H9 (cell line): ENCODE measurements around the gene KLHDC1. TPM values are rescaled to one million over a fixed set of nuclear protein-coding genes. Genes with fewer than 3 reads are reported as not detected.

Source experiments
- DNase-seq: peaks from one replicate; pipeline ENCODE4 v3.0.0-alpha.2; 2017
- H2AFZ ChIP-seq: one replicate; pipeline ENCODE4 v1.6.1; 2013; ENCODE audit warnings: mild to moderate bottlenecking, low read length, control low read depth, moderate library complexity
- H2AK5ac ChIP-seq: 2 replicates; pipeline ENCODE4 v1.6.1; 2013; ENCODE audit warnings: low read length, control low read depth, mixed read lengths; ENCODE audit not compliant: insufficient read length
- H2BK120ac ChIP-seq: one replicate; pipeline ENCODE4 v1.6.1; 2013; ENCODE audit warnings: low read depth, mild to moderate bottlenecking, low read length, control low read depth, inconsistent platforms; ENCODE audit not compliant: poor library complexity, severe bottlenecking
- H2BK12ac ChIP-seq: 2 replicates; pipeline ENCODE4 v1.6.1; 2013; ENCODE audit warnings: low read length, control low read depth, mixed read lengths, low read depth; ENCODE audit not compliant: insufficient read length
- H2BK15ac ChIP-seq: 2 replicates; pipeline ENCODE4 v1.6.1; 2013; ENCODE audit warnings: low read depth, low read length, control low read depth
- H2BK20ac ChIP-seq: one replicate; pipeline ENCODE4 v1.6.1; 2013; ENCODE audit warnings: low read depth, mild to moderate bottlenecking, low read length, control low read depth, inconsistent platforms; ENCODE audit not compliant: poor library complexity, severe bottlenecking
- H2BK5ac ChIP-seq: 2 replicates; pipeline ENCODE4 v1.6.1; 2013; ENCODE audit warnings: low read length, control low read depth, mixed read lengths; ENCODE audit not compliant: insufficient read length
- H3K14ac ChIP-seq: 2 replicates; pipeline ENCODE4 v1.6.1; 2013; ENCODE audit warnings: low read length, control low read depth; ENCODE audit not compliant: insufficient read depth
- H3K18ac ChIP-seq: 2 replicates; pipeline ENCODE4 v1.6.1; 2013; ENCODE audit warnings: low read depth, mild to moderate bottlenecking, mixed read lengths, low read length, control low read depth; ENCODE audit not compliant: insufficient read length
- H3K23ac ChIP-seq: 2 replicates; pipeline ENCODE4 v1.6.1; 2013; ENCODE audit warnings: low read length, control low read depth, mixed read lengths, low read depth; ENCODE audit not compliant: insufficient read length
- H3K23me2 ChIP-seq: 2 replicates; pipeline ENCODE4 v1.6.1; 2013; ENCODE audit warnings: low read depth, mild to moderate bottlenecking, mixed read lengths, low read length, control low read depth; ENCODE audit not compliant: insufficient read length, poor library complexity, severe bottlenecking
- H3K27ac ChIP-seq: 2 replicates; pipeline ENCODE4 v1.5.1; 2013; ENCODE audit warnings: low read length, control low read depth, mixed read lengths, low read depth; ENCODE audit not compliant: insufficient read length
- H3K27me3 ChIP-seq: 2 replicates; pipeline ENCODE4 v1.6.1; 2013; ENCODE audit warnings: low read length, control low read depth, inconsistent platforms; ENCODE audit not compliant: insufficient read depth
- H3K4ac ChIP-seq: 2 replicates; pipeline ENCODE4 v1.6.1; 2013; ENCODE audit warnings: low read depth, mild to moderate bottlenecking, control low read depth, inconsistent platforms, low read length, moderate library complexity
- H3K4me1 ChIP-seq: 2 replicates; pipeline ENCODE4 v1.6.1; 2013; ENCODE audit warnings: low read length, control low read depth, inconsistent platforms; ENCODE audit not compliant: insufficient read depth
- H3K4me2 ChIP-seq: 2 replicates; pipeline ENCODE4 v1.6.1; 2013; ENCODE audit warnings: low read length, control low read depth, mixed read lengths; ENCODE audit not compliant: insufficient read length, insufficient read depth
- H3K56ac ChIP-seq: 2 replicates; pipeline ENCODE4 v1.6.1; 2013; ENCODE audit warnings: low read depth, mild to moderate bottlenecking, mixed read lengths, low read length, control low read depth; ENCODE audit not compliant: insufficient read length
- H3K79me1 ChIP-seq: 2 replicates; pipeline ENCODE4 v1.6.1; 2013; ENCODE audit warnings: low read depth, mild to moderate bottlenecking, moderate library complexity, low read length, control low read depth, inconsistent platforms; ENCODE audit not compliant: insufficient read depth, poor library complexity, severe bottlenecking
- H3K79me2 ChIP-seq: 2 replicates; pipeline ENCODE4 v1.6.1; 2013; ENCODE audit warnings: low read length, control low read depth, inconsistent platforms; ENCODE audit not compliant: insufficient read depth
- H3K9ac ChIP-seq: 2 replicates; pipeline ENCODE4 v1.6.1; 2013; ENCODE audit warnings: low read length, control low read depth, mixed read lengths; ENCODE audit not compliant: insufficient read length; ENCODE audit errors: extremely low read depth
- H3K9me3 ChIP-seq: one replicate; pipeline ENCODE4 v1.6.1; 2013; ENCODE audit warnings: low read depth, low read length, inconsistent platforms; ENCODE audit not compliant: control insufficient read depth
- H3T11ph ChIP-seq: one replicate; pipeline ENCODE4 v1.6.1; 2013; ENCODE audit warnings: mild to moderate bottlenecking, low read length, control low read depth, inconsistent platforms
- H4K20me1 ChIP-seq: one replicate; pipeline ENCODE4 v1.6.1; 2013; ENCODE audit not compliant: control insufficient read depth, insufficient read length, insufficient read depth
- H4K5ac ChIP-seq: 2 replicates; pipeline ENCODE4 v1.6.1; 2013; ENCODE audit warnings: low read depth, mild to moderate bottlenecking, mixed read lengths, low read length, control low read depth; ENCODE audit not compliant: insufficient read length
- H4K8ac ChIP-seq: replicated peaks from 2 replicates; pipeline ENCODE4 v1.6.1; 2013; ENCODE audit warnings: low read length, control low read depth, mixed read lengths, low read depth; ENCODE audit not compliant: insufficient read length
- H4K91ac ChIP-seq: 2 replicates; pipeline ENCODE4 v1.6.1; 2013; ENCODE audit warnings: low read depth, mild to moderate bottlenecking, moderate library complexity, mixed read lengths, low read length, control low read depth; ENCODE audit not compliant: insufficient read length
- H3K27ac Mint-ChIP-seq, 3 experiments: 2 replicates in 2 of 3; 3 replicates in 1 of 3; pipeline ENCODE4 v1.8.0; 2020 to 2021; ENCODE audit warnings: mixed read lengths in 3 of 3, mild to moderate bottlenecking in 1 of 3, moderate library complexity in 1 of 3
- H3K27me3 Mint-ChIP-seq: 2 replicates; pipeline ENCODE4 v1.8.0; 2021; ENCODE audit warnings: low read depth, mild to moderate bottlenecking, moderate library complexity, mixed read lengths
- H3K36me3 Mint-ChIP-seq, 3 experiments: 2 replicates in 2 of 3; 3 replicates in 1 of 3; pipeline ENCODE4 v1.8.0; 2020 to 2021; ENCODE audit warnings: low read depth in 3 of 3, mixed read lengths in 3 of 3; ENCODE audit not compliant: insufficient read depth in 1 of 3
- H3K4me1 Mint-ChIP-seq, 2 experiments: 2 replicates each; pipeline ENCODE4 v1.8.0; 2020; ENCODE audit warnings: mixed read lengths in 2 of 2
- H3K4me3 Mint-ChIP-seq, 2 experiments: 2 replicates in 1 of 2; 3 replicates in 1 of 2; pipeline ENCODE4 v1.8.0; 2020 to 2021; ENCODE audit warnings: mild to moderate bottlenecking in 2 of 2, mixed read lengths in 2 of 2, moderate library complexity in 1 of 2
- H3K9me3 Mint-ChIP-seq, 2 experiments: 2 replicates in 1 of 2; 3 replicates in 1 of 2; pipeline ENCODE4 v1.8.0; 2020; ENCODE audit warnings: mild to moderate bottlenecking in 2 of 2, mixed read lengths in 2 of 2, moderate library complexity in 1 of 2
- WGBS: extraction: QIAGEN DNeasy Blood & Tissue Kit; methylation state at CpG from one replicate; pipeline ENCODE4 v1.1.7; 2013; ENCODE audit warnings: missing lambda C conversion rate, low lambda C conversion rate, mixed read lengths; ENCODE audit not compliant: insufficient read length; ENCODE audit errors: extremely low coverage; 5-methylcytosine and 5-hydroxymethylcytosine counted together
- total RNA-seq: library from RNA; stranded (reverse); gene quantifications from 2 replicates; pipeline ENCODE4 v1.2.1, GENCODE V29; 2021
- TF ChIP-seq, protein P1 (sequence below): fragments of 200-600 bp; sonication (generic); conservative IDR thresholded peaks from 3 replicates; pipeline ENCODE4 v1.8.0; 2021; ENCODE audit warnings: antibody characterized with exemption, mild to moderate bottlenecking

KLHDC1 gene
- total RNA-seq, 1 experiment from 2014 or later, result not detected

DNA sequence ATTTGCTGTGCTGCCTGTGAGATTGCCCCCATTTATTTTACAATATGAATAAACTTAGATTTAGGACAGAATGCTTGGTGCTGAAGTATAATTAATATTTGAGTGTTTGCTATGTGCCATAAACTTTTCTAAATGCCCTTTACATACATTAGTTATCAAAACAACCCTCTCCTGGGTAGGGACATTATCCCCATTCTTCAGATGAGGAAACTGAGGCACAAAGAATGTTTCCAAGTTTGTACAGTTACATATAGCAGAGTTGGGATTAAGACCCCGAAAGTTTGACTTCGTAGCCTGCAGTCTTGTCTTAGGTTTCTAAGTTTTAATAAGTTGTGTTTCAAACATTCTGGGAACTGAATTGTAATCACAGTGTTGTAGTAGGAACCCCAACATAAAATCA is 93.4 kb downstream of the KLHDC1 start:
- no peak overlapping the region for H4K5ac ChIP-seq
- no peak overlapping the region for H2BK20ac ChIP-seq
- Mint-ChIP-seq H3K4me3 (no peak overlapping the region), H3K27ac (no peak overlapping the region), H3K27me3 (no peaks in the 10 kb centered on the region), H3K9me3 (no peaks in the 10 kb centered on the region), H3K36me3 (peaks cover 32 to 90% (median 66%) of the 10 kb centered on the region in 3 experiments; a peak in 6 of 7 replicates), H3K4me1 (no peaks in the 10 kb centered on the region)
- no peak overlapping the region for H2AFZ ChIP-seq
- H2AK5ac ChIP-seq, result no peak overlapping the region
- no peak overlapping the region for H2BK5ac ChIP-seq
- no peaks in the 10 kb centered on the region for H3K4me1 ChIP-seq
- TF ChIP-seq, protein P1, sequence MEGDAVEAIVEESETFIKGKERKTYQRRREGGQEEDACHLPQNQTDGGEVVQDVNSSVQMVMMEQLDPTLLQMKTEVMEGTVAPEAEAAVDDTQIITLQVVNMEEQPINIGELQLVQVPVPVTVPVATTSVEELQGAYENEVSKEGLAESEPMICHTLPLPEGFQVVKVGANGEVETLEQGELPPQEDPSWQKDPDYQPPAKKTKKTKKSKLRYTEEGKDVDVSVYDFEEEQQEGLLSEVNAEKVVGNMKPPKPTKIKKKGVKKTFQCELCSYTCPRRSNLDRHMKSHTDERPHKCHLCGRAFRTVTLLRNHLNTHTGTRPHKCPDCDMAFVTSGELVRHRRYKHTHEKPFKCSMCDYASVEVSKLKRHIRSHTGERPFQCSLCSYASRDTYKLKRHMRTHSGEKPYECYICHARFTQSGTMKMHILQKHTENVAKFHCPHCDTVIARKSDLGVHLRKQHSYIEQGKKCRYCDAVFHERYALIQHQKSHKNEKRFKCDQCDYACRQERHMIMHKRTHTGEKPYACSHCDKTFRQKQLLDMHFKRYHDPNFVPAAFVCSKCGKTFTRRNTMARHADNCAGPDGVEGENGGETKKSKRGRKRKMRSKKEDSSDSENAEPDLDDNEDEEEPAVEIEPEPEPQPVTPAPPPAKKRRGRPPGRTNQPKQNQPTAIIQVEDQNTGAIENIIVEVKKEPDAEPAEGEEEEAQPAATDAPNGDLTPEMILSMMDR, result no peak
- no peak overlapping the region for H3K23ac ChIP-seq
- no peak overlapping the region for H3K4ac ChIP-seq
- H2BK12ac ChIP-seq, result no peak overlapping the region
- H3K9me3 ChIP-seq, result no peaks in the 10 kb centered on the region
- no peak overlapping the region for H3K9ac ChIP-seq
- H3K18ac ChIP-seq, result no peak overlapping the region
- no peaks in the 10 kb centered on the region for H3K23me2 ChIP-seq
- H3K79me1 ChIP-seq, result no peaks in the 10 kb centered on the region
- H3K79me2 ChIP-seq, result no peaks in the 10 kb centered on the region
- H3K56ac ChIP-seq, result no peak overlapping the region
- no peak overlapping the region for H3K14ac ChIP-seq
- H2BK15ac ChIP-seq, result no peak overlapping the region
- no peak overlapping the region for H4K8ac ChIP-seq
- no peak overlapping the region for H2BK120ac ChIP-seq
- DNase-seq, result no peak
- no peak overlapping the region for H3K27ac ChIP-seq
- no peak overlapping the region for H3T11ph ChIP-seq
- H3K27me3 ChIP-seq, result no peaks in the 10 kb centered on the region
- no peak overlapping the region for H3K4me2 ChIP-seq
- WGBS, result no CpG with 5 or more reads among the region's 2 CpGs
- no peaks in the 10 kb centered on the region for H4K20me1 ChIP-seq
- H4K91ac ChIP-seq, result no peak overlapping the region
